ENCODE data around the gene FBRS. TPM values are rescaled to one million over a fixed set of nuclear protein-coding genes. Genes with fewer than 3 reads are reported as not detected.

FBRS gene
- total RNA-seq, 1 experiment from 2014 or later, result 16.8 TPM

- Histone ChIP-seq H3K79me1 (ENCODE audit: insufficient read depth, low read depth, low read length, poor library complexity, severe bottlenecking) (no peaks in the 10 kb centered on the region), H2BK120ac (ENCODE audit: low read depth, low read length, poor library complexity, severe bottlenecking) (no peak overlapping the region), H2AFZ (ENCODE audit: low read length) (no peak overlapping the region), H3T11ph (ENCODE audit: low read length) (no peak overlapping the region), H2BK12ac (ENCODE audit: insufficient read length, low read depth, low read length) (no peak overlapping the region), H2BK15ac (ENCODE audit: low read depth, low read length) (no peak overlapping the region), H2AK5ac (ENCODE audit: insufficient read length, low read length) (no peak overlapping the region), H3K14ac (ENCODE audit: insufficient read depth, low read length) (no peak overlapping the region), H3K27me3 (ENCODE audit: insufficient read depth, low read length) (no peaks in the 10 kb centered on the region), H2BK5ac (ENCODE audit: insufficient read length, low read length) (no peak overlapping the region), H4K5ac (ENCODE audit: insufficient read length, low read depth, low read length) (no peak overlapping the region), H3K23ac (ENCODE audit: insufficient read length, low read depth, low read length) (no peak overlapping the region), H4K91ac (ENCODE audit: insufficient read length, low read depth, low read length) (no peak overlapping the region), H2BK20ac (ENCODE audit: low read depth, low read length, poor library complexity, severe bottlenecking) (no peak overlapping the region), H3K4ac (ENCODE audit: low read depth, low read length) (no peak overlapping the region), H3K27ac (ENCODE audit: insufficient read length, low read depth, low read length) (no peak overlapping the region), H3K9me3 (ENCODE audit: control insufficient read depth, low read depth, low read length) (no peaks in the 10 kb centered on the region), H4K8ac (replicated peaks; ENCODE audit: insufficient read length, low read depth, low read length) (no peak overlapping the region), H3K4me1 (ENCODE audit: insufficient read depth, low read length) (no peaks in the 10 kb centered on the region), H3K56ac (ENCODE audit: insufficient read length, low read depth, low read length) (no peak overlapping the region), H3K4me2 (ENCODE audit: insufficient read depth, insufficient read length, low read length) (no peak overlapping the region), H4K20me1 (ENCODE audit: control insufficient read depth, insufficient read depth, insufficient read length) (no peaks in the 10 kb centered on the region), H3K18ac (ENCODE audit: insufficient read length, low read depth, low read length) (no peak overlapping the region), H3K9ac (ENCODE audit: extremely low read depth, insufficient read length, low read length) (no peak overlapping the region), H3K79me2 (ENCODE audit: insufficient read depth, low read length) (no peaks in the 10 kb centered on the region), H3K23me2 (ENCODE audit: insufficient read length, low read depth, low read length, poor library complexity, severe bottlenecking) (no peaks in the 10 kb centered on the region)
- TF ChIP-seq CTCF (conservative IDR thresholded peaks at IDR 0.05), result no peak
- no CpG with 5 or more reads among the region's 11 CpGs for WGBS (ENCODE audit: extremely low coverage, insufficient read length, low lambda C conversion rate)
- peaks cover 12 to 13% of the 10 kb centered on the region in 2 experiments for H3K4me1 Mint-ChIP-seq
- H3K27ac Mint-ChIP-seq, result no peak overlapping the region
- H3K9me3 Mint-ChIP-seq, result no peaks in the 10 kb centered on the region; a peak in 1 of 5 replicates
- H3K36me3 Mint-ChIP-seq (ENCODE audit: insufficient read depth in 1 of 3, low read depth in 3 of 3), result no peaks in the 10 kb centered on the region
- peaks cover 20% of the 10 kb centered on the region for H3K27me3 Mint-ChIP-seq (ENCODE audit: low read depth)
- DNase-seq, result no peak
- H3K4me3 Mint-ChIP-seq, result no peak overlapping the region
Measured at GRCh38 chr16:30623536-30624283, 34.5 kb upstream of the FBRS start.

Measured in H9 (cell line).